Ishikawa (cell line): ENCODE results near the gene KRT80.

Experiments used
- CEBPB ChIP-seq: IDR thresholded peaks from 2 replicates; pipeline ENCODE4 v1.6.1; 2012
- CREB1 ChIP-seq: IDR thresholded peaks from 2 replicates; pipeline ENCODE4 v1.6.1; 2012; ENCODE audit warnings: low read depth
- EGR1 ChIP-seq: IDR thresholded peaks from 2 replicates; pipeline ENCODE4 v1.6.1; 2012
- EP300 ChIP-seq: IDR thresholded peaks from 2 replicates; pipeline ENCODE4 v1.6.1; 2012; ENCODE audit warnings: borderline replicate concordance
- FOXM1 ChIP-seq: IDR thresholded peaks from 2 replicates; pipeline ENCODE4 v1.6.1; 2012; ENCODE audit warnings: low read depth, borderline replicate concordance
- NFIC ChIP-seq: IDR thresholded peaks from 2 replicates; pipeline ENCODE4 v1.6.1; 2012
- RAD21 ChIP-seq: IDR thresholded peaks from 2 replicates; pipeline ENCODE4 v1.6.1; 2012; ENCODE audit warnings: low read depth
- TAF1 ChIP-seq: IDR thresholded peaks from 2 replicates; pipeline ENCODE4 v1.6.1; 2012; ENCODE audit warnings: low read depth, mild to moderate bottlenecking
- TCF12 ChIP-seq: IDR thresholded peaks from 2 replicates; pipeline ENCODE4 v1.6.1; 2012; ENCODE audit warnings: low read depth
- TEAD4 ChIP-seq: IDR thresholded peaks from 2 replicates; pipeline ENCODE4 v1.6.1; 2012
- YY1 ChIP-seq: IDR thresholded peaks from 2 replicates; pipeline ENCODE4 v1.6.1; 2012; ENCODE audit warnings: low read depth
- ZBTB7A ChIP-seq: IDR thresholded peaks from 2 replicates; pipeline ENCODE4 v1.6.1; 2012; ENCODE audit warnings: low read depth
- TF ChIP-seq, protein P1 (sequence below): IDR thresholded peaks from 2 replicates; pipeline ENCODE4 v1.6.1; 2012; ENCODE audit warnings: low read depth, mild to moderate bottlenecking
- TF ChIP-seq, protein P2 (sequence below): IDR thresholded peaks from 2 replicates; pipeline ENCODE4 v1.6.1; 2012
- TF ChIP-seq, protein P3 (sequence below): IDR thresholded peaks from 2 replicates; pipeline ENCODE4 v1.6.1; 2012

Gene KRT80

DNA sequence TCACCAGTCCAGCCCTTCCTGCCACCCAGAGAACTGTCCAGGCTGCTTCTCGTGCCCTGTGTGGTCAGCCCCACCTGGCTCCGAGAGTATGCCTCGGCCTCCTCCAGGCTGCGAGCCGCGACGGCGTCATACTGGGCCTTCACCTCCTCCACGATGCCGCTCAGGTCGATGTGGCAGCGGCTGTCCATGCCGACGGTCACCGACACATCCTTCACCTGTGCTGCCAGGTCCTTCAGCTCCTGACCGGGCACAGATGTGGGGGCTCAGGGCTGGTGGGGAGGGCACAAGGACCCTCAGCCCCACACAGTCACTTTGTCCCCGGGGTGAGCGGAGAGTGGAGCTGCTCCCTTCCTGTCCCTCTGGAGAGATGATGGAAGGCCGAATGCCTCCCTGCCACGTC lies 18.3 kb downstream of the KRT80 start:
- TF ChIP-seq, protein P1, sequence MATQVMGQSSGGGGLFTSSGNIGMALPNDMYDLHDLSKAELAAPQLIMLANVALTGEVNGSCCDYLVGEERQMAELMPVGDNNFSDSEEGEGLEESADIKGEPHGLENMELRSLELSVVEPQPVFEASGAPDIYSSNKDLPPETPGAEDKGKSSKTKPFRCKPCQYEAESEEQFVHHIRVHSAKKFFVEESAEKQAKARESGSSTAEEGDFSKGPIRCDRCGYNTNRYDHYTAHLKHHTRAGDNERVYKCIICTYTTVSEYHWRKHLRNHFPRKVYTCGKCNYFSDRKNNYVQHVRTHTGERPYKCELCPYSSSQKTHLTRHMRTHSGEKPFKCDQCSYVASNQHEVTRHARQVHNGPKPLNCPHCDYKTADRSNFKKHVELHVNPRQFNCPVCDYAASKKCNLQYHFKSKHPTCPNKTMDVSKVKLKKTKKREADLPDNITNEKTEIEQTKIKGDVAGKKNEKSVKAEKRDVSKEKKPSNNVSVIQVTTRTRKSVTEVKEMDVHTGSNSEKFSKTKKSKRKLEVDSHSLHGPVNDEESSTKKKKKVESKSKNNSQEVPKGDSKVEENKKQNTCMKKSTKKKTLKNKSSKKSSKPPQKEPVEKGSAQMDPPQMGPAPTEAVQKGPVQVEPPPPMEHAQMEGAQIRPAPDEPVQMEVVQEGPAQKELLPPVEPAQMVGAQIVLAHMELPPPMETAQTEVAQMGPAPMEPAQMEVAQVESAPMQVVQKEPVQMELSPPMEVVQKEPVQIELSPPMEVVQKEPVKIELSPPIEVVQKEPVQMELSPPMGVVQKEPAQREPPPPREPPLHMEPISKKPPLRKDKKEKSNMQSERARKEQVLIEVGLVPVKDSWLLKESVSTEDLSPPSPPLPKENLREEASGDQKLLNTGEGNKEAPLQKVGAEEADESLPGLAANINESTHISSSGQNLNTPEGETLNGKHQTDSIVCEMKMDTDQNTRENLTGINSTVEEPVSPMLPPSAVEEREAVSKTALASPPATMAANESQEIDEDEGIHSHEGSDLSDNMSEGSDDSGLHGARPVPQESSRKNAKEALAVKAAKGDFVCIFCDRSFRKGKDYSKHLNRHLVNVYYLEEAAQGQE: no peak
- TF ChIP-seq EP300 (no peak), ZBTB7A (0 out of 2 replicates have a peak, but pooled peaks have one; percentile 10)

DNA sequence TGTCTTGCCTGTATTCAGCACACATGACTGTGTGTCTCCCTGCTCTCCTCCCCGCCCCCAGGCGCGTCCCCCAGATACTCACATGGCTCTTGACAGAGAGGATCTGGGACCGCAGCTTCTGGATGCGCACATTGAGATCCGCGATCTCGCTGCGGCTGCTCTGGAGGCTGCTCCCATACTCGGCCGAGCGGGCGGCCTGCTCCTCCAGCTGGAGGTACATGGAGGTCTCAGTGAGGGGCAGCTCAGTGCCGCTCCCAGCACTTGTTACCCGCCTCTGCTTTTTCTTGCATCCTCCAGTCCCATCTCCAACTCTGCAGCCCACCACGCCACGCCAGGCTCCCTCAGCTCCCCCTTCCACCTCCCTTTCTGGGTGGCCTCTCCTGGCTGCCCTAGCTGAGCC lies 18.9 kb downstream of the KRT80 start:
- TF ChIP-seq EP300 (no peak), FOXM1 (no peak), EGR1 (no peak)

DNA sequence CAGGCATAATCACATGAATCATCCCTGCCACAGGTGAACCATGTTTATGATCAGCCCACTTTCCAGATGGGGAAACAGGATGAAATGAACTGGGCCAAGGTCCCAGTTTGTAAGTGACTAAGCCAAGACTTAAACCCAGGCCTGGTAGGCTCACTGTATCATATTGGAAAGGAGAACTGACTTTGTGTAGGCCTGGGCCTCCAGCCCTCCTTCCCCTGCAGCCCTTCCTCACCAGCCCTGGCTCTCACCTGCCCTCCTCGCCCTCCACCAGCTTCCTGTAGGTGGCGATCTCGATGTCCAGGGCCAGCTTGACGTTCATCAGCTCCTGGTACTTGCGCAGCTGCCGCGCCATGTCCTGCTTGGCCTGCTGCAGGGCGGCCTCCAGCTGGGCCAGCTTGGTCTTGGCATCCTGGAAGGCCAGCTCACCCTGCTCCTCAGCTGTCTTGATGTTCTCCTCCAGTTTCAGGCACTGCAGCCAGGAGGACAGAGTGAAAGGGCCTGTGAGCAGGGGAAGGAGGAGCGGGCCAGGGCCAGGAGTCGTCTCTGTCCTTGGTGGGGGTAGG lies 19.8 kb downstream of the KRT80 start:
- no peak for TF ChIP-seq CREB1
- no peak for TF ChIP-seq CEBPB
- TF ChIP-seq FOXM1: no peak
- TF ChIP-seq, protein P2, sequence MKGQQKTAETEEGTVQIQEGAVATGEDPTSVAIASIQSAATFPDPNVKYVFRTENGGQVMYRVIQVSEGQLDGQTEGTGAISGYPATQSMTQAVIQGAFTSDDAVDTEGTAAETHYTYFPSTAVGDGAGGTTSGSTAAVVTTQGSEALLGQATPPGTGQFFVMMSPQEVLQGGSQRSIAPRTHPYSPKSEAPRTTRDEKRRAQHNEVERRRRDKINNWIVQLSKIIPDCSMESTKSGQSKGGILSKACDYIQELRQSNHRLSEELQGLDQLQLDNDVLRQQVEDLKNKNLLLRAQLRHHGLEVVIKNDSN: no peak
- TF ChIP-seq, protein P1: no peak
- TF ChIP-seq RAD21: peak; percentile 79
- no peak for TF ChIP-seq NFIC
- TF ChIP-seq, protein P3, sequence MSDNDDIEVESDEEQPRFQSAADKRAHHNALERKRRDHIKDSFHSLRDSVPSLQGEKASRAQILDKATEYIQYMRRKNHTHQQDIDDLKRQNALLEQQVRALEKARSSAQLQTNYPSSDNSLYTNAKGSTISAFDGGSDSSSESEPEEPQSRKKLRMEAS: peak; percentile 51; the same call in 1 of the 2 replicates
- 0 out of 2 replicates have a peak, but pooled peaks have one; percentile 42 for TF ChIP-seq YY1
- TF ChIP-seq TCF12: peak; percentile 52; the same call in 1 of the 2 replicates
- TF ChIP-seq EP300: no peak
- TF ChIP-seq ZBTB7A: no peak
- no peak for TF ChIP-seq EGR1
- TF ChIP-seq TEAD4: no peak
- no peak for TF ChIP-seq TAF1

DNA sequence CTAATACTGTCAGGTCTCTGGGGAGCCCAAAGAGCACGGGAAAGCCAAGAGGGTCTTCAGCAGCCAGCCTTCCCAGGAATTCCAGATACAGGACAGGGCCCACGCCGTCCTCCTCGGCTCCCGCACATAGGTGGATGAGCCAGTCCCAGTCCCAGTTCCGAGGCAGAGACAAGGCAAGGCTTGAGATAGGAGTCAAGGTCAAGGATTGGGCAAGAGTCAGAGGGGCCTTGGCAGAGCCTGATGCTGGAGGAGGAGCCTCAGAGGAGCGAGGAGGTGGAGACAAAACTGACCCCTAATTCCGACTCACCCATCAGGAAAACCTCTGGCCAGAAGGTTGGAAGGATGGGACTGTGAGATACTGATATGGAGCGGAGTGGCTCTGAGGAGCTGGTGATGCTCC lies 21.0 kb downstream of the KRT80 start:
- TF ChIP-seq TCF12 (no peak), EGR1 (no peak), ZBTB7A (no peak), FOXM1 (no peak), CREB1 (no peak), YY1 (no peak), CEBPB (no peak), RAD21 (no peak), TEAD4 (no peak), NFIC (no peak), EP300 (no peak), TAF1 (no peak)
- TF ChIP-seq, protein P1: no peak
- TF ChIP-seq, protein P2: no peak
- TF ChIP-seq, protein P3: no peak

DNA sequence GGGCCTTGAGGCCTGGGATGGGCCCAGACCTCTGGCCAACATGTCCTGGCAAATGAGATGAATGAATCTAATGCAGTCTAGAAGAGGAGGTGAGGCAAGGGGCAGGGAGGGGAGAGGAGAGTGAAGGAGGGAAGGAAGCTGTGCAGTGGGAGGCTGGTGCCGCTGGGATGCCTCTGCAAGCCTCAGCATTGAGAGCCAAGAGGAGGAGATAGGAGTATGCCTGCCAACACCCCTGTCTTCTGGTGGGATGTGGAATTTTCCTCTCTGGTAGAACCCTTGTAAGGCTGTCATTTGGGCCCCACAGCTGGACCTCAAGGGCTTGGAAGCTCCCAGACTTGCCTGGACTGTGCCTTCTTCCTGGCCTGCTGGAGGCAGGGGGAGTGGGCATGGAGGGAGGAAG lies 21.9 kb downstream of the KRT80 start:
- TF ChIP-seq RAD21 (no peak), TEAD4 (no peak), YY1 (no peak)
